ENCODE results near the gene CCDC15.

Gene CCDC15

DNA sequence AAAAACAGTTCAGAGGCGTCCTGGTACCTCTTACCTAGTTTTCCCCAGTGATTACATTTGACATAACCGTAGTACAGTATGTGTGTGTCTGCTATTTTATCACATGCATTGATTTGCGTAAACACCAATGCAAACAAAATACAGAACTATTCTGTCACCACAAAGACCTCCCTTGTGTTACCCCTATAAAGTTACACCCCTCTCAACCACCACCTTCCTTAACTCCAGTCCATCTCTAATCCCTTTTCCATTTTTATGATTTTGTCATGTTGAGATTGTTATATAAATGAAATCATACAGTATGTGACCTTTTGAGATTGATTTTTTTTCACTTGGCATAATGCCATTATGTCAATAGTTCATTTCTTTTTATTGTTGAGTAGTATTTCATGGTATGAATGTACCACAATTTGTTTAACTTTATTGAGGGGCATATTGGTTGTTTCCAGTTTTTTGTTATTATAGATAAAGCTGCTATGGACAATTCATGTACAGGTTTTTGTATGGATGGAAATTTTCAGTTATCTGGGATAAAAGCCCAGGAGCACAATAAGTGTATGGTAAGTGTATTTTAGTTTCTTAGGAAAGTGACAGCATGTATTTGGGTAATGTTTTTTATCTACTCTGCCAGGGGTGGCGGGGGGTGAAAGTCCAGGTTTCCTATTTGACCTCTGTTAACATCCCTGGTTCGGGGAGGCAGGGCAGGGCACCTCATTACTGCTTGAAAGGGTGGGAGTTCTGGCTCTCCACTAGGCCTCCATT, 103.1 kb downstream of the CCDC15 start:
- TF ChIP-seq, protein P1, sequence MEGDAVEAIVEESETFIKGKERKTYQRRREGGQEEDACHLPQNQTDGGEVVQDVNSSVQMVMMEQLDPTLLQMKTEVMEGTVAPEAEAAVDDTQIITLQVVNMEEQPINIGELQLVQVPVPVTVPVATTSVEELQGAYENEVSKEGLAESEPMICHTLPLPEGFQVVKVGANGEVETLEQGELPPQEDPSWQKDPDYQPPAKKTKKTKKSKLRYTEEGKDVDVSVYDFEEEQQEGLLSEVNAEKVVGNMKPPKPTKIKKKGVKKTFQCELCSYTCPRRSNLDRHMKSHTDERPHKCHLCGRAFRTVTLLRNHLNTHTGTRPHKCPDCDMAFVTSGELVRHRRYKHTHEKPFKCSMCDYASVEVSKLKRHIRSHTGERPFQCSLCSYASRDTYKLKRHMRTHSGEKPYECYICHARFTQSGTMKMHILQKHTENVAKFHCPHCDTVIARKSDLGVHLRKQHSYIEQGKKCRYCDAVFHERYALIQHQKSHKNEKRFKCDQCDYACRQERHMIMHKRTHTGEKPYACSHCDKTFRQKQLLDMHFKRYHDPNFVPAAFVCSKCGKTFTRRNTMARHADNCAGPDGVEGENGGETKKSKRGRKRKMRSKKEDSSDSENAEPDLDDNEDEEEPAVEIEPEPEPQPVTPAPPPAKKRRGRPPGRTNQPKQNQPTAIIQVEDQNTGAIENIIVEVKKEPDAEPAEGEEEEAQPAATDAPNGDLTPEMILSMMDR (IDR thresholded peaks at IDR 0.05; ENCODE audit: poor library complexity, severe bottlenecking): no peak
- no peaks in the 10 kb centered on the region for H3K27me3 ChIP-seq (ENCODE audit: insufficient read depth, poor library complexity, severe bottlenecking)
- no peaks in the 10 kb centered on the region for H3K36me3 ChIP-seq (ENCODE audit: low read depth)
- no peaks in the 10 kb centered on the region for H3K9me3 ChIP-seq (ENCODE audit: severe bottlenecking)
- no peak for ATAC-seq (ENCODE audit: low read depth)
- DNase-seq (ENCODE audit: low spot score): no peak
- no peak overlapping the region for H3K4me3 ChIP-seq (ENCODE audit: severe bottlenecking)
- no peak overlapping the region for H3K27ac ChIP-seq (ENCODE audit: poor library complexity, severe bottlenecking)
- H3K4me1 ChIP-seq (ENCODE audit: insufficient read depth, poor library complexity, severe bottlenecking): no peaks in the 10 kb centered on the region

DNA sequence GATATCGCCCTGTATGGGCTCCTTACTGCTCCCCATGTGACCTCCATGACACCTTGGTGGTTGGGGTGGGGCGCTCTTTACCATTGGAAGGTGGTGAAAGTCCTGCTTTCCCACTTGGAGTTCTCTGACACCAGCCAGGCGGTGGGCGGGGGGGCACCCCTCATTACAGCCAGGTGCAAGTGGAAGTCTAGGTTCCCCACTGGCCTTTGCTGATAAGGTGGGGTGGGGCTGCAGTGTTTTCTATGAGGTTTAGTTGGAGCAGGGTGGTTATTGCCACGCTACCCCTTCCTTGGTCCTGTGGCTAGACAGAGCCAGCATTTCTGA, 103.7 kb downstream of the CCDC15 start:
- no peaks in the 10 kb centered on the region for H3K36me3 ChIP-seq (ENCODE audit: low read depth)
- H3K9me3 ChIP-seq (ENCODE audit: severe bottlenecking): no peaks in the 10 kb centered on the region
- no peaks in the 10 kb centered on the region for H3K4me1 ChIP-seq (ENCODE audit: insufficient read depth, poor library complexity, severe bottlenecking)
- H3K27me3 ChIP-seq (ENCODE audit: insufficient read depth, poor library complexity, severe bottlenecking): no peaks in the 10 kb centered on the region
- no peak overlapping the region for H3K27ac ChIP-seq (ENCODE audit: poor library complexity, severe bottlenecking)
- DNase-seq (ENCODE audit: low spot score) (no peak), ATAC-seq (ENCODE audit: low read depth) (no peak)
- no peak overlapping the region for H3K4me3 ChIP-seq (ENCODE audit: severe bottlenecking)
- TF ChIP-seq, protein P1 (IDR thresholded peaks at IDR 0.05; ENCODE audit: poor library complexity, severe bottlenecking): no peak

DNA sequence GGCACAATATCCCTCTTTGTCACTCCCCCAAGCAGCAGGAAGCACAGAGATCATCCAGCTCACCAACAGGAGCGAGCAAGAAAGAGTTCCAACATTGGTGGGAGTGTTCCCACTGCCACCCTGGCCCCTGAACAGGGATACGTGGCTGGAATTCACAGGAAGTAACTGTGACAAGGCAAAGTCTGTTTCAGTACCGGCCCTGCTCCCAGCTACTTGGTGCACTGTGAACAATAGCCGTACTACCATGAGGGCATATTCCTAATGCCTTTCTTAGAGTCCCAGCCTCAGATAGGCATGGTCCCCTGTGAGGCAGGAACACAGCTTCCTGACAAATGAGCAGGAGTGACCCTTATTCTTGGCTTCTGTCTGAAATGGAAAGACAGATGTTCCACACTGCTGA, 107.3 kb downstream of the CCDC15 start:
- DNase-seq (ENCODE audit: low spot score): no peak
- no peaks in the 10 kb centered on the region for H3K27me3 ChIP-seq (ENCODE audit: insufficient read depth, poor library complexity, severe bottlenecking)
- ATAC-seq (ENCODE audit: low read depth): no peak
- H3K4me3 ChIP-seq (ENCODE audit: severe bottlenecking): no peak overlapping the region
- no peaks in the 10 kb centered on the region for H3K9me3 ChIP-seq (ENCODE audit: severe bottlenecking)
- peaks cover 7% of the 10 kb centered on the region for H3K4me1 ChIP-seq (ENCODE audit: insufficient read depth, poor library complexity, severe bottlenecking)
- no peaks in the 10 kb centered on the region for H3K36me3 ChIP-seq (ENCODE audit: low read depth)
- H3K27ac ChIP-seq (ENCODE audit: poor library complexity, severe bottlenecking): no peak overlapping the region
- TF ChIP-seq, protein P1 (IDR thresholded peaks at IDR 0.05; ENCODE audit: poor library complexity, severe bottlenecking): no peak

DNA sequence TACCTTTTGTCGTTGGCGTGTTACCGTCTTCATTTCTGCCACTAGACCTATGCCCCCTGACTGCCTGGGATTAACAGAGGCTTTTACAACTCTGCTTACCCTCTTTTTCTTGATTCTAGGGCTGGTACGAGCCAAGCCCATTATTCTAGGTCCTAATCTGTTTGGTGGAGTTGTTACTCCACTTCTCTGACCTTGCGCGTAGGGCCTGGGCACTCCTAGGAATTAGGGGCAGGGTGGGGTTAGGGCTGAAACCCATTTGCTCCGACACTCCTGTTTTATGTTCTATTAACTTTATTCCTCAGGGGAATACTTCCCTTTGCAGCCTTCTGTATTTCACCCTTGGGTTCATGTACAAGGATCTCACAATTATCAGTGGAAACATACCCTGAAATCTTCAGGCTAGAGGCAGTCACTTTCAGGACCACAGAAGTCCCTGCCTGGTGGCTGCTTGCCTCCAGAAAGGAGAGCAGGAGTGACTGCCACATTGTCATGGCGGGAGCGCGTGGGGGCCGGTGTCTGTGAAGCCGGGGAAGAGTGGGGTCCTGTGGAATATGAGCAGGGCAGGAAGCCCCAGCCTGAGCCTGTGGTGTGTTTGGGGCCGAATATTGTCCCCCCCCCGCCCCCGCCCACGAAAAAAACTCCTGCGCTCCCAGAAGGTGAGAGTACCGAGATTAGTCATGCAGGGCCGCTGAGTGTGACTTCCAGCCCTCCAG, 108.4 kb downstream of the CCDC15 start:
- TF ChIP-seq, protein P1 (IDR thresholded peaks at IDR 0.05; ENCODE audit: poor library complexity, severe bottlenecking): no peak
- ATAC-seq (ENCODE audit: low read depth) (no peak; the same call in 2 of the 3 replicates), DNase-seq (ENCODE audit: low spot score) (no peak)
- peak overlapping the region; percentile 33 for H3K27ac ChIP-seq (ENCODE audit: poor library complexity, severe bottlenecking)
- peak overlapping the region; percentile 48 for H3K4me3 ChIP-seq (ENCODE audit: severe bottlenecking)
- H3K4me1 ChIP-seq (ENCODE audit: insufficient read depth, poor library complexity, severe bottlenecking): peaks cover 7% of the 10 kb centered on the region
- no peaks in the 10 kb centered on the region for H3K9me3 ChIP-seq (ENCODE audit: severe bottlenecking)
- H3K27me3 ChIP-seq (ENCODE audit: insufficient read depth, poor library complexity, severe bottlenecking): no peaks in the 10 kb centered on the region
- H3K36me3 ChIP-seq (ENCODE audit: low read depth): no peaks in the 10 kb centered on the region
